NCI-H2081 (cell line): Measurements from ENCODE around the gene ACSS1.
A peak's percentile ranks its signal among the peaks of the same experiment; 100 is the strongest.

ENCODE experiments used
- DNase-seq, 2 experiments: peaks; one replicate each; lab custom pipeline; 2025; lab: John Stamatoyannopoulos, UW

ACSS1 gene

DNA sequence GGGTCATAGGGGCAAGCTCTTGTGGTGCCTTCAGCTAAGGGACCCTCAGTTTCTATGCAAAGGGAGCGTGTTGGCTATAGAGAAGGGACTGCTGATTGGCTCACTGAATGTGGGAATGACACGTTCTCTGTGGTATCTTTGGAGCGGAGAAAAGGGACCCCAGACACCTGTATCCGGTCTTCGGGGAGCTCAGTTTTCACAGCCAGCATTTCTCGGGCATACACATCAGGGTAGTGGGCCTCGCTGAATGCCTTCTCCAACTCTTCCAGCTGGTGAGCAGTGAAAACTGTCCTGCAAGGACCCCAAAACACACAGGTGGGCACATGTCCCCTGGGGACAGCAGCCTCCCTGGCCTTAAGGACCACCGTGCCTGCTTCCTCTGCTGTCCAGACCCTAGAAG is 20.7 kb upstream of the ACSS1 start:
- no peak for DNase-seq

DNA sequence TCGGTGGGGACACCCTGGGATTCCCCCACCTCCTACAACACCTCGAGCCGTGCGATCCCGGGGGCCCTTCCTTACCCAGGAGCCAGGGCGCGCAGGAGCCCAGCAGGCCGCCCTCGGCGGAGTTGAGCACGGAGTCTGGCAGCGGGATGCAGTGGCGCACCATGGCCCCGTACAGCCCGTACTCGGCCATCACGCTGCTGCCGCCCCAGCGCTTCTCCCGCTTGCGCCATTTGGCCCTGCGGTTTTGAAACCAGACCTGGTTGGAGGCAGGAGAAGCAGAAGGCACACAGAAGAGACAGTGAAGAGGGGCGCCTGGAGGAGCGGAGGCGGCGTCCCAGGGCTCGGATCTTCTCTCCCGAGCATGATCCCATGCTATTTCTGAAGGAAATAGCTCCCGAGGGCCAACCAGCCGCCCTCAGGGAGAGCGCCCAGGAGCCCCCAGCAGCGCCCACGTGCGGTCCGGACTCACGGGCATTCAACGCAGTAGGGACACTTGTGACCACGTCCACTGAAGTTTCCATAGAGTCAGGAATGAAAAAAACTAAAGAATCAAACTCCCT is 19.8 kb upstream of the ACSS1 start:
- no peak for DNase-seq

DNA sequence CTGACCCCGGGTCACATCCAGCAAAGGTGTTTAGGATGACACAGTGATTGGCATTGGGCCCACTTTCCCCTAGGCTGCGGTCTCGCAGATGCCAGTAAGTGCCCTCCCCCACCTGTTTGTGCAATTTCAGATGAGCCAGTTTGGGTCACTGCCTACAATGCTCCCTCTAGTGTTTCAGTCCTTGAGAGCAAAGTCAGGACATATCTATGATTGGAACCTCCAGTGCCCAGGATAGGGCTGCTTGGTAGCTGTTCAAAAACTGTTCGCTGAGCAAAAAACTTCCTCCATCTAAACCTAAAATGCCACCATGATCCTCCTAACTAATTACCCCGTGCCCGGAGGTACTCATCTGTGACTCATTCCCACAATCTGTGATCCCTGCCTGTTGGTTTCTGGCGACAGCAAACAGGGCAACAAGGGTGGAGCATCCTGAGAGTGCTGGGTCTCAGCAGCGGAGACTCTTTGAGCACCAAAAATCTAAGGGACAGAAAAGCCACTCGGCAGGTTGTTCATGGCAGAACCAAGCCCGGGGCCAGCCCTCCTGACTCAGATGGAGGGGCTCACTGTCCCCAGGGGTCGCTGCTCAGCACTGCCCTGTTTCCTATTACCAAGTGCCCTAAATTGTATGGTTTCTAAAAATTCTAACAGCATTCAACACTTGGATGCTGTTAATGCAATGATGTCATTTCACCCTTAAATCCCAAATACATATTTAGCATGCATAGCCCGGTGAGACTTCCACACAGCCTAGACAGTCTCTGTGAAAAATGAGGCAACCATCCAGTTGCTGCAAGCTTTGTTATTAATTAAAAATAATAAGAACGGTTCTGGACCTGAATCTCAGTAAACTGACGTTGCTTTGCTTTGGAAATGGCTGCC is 19.0 kb upstream of the ACSS1 start:
- peak in 1 of 2 experiments; percentile 5 for DNase-seq

DNA sequence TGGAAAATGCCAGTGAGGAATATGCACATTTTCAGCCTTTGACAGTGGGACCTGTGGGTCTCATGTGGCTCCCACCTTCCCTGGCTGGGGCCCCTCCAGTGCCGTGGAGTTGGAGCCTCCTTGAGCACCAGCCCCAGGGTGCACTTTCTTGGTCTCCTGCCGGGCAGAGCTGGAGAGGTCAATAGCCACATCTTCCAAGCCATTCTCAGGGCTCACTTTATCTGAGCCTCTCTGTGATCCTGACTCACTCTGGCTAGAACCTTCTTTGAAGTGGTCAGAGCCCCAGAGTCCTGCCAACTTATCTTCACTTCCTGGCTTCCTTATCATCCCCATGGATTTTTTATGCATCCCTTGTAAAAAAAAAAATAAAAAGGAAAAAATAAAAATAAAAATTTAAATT is 18.3 kb upstream of the ACSS1 start:
- no peak for DNase-seq

DNA sequence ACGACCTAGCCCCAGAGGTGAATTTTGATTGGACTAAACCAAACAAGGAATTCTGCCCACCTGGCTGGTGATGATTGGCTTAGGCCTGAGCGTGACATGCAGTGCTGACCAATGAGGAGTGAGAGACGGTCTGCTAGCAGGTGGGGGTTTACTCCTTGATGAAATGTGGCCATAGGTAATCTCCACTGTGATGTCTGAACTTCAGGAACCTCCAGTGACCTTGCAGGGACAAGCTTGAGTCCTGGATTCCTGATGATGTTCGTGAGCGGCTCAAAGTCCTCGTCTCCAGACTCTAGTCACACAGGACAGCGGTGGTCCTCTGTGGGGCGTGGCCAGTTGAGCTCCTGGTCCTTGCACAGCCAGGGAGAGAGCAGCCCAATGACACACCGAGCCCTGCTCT is 15.6 kb upstream of the ACSS1 start:
- DNase-seq = no peak

DNA sequence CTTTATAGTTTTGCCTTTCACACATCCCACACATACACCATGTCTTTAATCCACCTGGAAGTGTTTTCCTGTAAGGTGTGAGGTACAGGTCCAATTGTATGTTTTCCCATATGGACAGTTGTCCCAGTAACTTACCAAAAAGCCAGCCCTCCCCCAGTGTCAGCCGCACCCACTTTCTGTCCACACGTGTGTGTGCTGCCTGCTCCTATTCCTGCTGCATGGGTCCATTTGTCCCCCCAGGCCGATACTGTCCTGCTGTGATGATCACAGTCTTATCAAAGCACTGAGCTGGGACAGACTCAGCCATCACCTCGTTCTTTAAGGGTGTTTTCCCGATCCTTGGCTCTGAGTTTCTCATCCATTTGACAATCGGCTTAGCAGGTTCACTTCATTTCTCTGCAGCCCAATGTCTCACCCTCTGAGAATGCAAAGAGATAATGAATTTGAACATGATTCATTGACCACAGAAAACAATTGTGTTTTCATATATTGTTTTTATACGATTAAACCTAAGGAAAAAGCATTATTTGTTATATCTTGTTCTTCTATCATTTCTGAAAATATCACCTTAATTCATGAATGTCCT is 14.4 kb upstream of the ACSS1 start:
- no peak for DNase-seq

DNA sequence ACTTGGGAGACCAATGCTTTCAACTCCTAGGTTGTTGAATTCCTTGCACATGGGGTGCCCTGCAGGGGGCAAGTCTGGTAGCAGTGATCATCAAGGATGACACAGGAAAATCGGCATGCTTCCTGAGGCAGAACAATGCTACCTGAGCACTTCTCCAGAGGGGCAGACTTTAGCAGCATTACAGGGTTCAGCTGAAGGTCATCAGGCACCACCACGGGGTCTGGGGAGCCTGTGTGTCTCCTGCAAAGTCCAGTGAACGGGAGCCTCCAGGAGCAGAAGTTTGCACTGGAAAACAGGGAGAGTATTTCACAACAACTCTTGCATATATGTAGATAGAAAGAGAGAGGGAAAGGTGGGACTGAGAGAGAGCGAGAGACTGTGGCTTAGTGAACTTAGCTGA is 13.8 kb upstream of the ACSS1 start:
- no peak for DNase-seq

DNA sequence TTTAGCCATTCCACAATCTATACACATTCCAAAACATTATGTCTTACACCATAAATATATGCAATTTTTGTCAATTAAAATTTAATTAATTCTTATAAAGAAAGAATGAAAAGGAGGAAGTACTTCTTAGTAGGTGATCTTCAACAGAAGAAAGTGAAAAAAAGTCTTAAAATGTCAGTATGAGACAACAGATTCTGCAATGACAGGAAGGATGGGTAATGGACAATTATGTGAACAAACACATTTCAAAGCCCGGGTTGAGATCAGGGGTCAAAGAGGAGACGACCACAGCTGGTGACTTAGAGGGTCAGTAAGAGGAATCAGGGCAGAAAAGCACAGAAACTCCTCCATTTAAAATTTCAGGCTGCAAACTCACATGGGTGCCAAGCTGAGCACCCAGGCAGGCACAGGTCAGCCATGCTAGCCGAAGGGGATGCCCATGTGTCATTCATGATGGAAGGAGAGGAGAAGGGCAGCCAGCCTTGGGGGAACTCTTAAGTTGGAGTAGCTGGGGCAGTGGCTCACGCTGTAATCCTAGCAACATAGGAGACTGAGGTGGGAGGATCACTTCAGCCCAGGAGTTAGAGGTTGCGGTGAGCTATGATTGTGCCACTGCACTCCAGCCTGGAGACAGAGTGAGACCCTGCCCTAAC is 13.0 kb upstream of the ACSS1 start:
- DNase-seq = no peak

DNA sequence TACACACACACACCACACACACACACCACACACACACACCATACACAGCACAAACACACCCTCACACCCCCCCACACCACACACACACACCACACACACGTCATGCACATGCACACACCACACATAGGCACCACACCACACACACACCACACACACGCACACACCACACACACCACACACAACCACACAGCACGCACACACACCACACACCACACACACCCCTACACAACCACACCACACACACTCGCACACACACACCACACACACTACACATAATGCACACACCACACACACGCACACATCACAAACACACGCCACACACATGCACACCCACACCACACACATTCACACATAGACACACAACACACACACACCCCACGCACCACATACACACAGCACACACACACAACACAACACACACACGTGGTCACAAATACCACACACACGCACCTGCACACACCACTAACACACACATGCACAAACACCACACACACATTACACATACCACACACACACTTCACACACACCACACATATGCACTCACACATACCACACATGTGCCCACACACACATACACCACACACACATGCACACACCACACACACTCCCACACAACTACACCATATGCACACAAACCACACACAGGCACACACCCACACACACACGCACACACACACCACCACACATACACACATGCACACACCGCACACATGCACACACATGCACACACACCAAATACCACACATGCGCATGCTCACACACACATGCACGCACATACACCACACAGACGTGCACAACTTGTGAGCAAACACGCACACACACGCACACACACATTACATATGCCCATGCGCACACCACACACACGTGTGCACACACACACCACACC is 9.4 kb upstream of the ACSS1 start:
- DNase-seq = no peak

DNA sequence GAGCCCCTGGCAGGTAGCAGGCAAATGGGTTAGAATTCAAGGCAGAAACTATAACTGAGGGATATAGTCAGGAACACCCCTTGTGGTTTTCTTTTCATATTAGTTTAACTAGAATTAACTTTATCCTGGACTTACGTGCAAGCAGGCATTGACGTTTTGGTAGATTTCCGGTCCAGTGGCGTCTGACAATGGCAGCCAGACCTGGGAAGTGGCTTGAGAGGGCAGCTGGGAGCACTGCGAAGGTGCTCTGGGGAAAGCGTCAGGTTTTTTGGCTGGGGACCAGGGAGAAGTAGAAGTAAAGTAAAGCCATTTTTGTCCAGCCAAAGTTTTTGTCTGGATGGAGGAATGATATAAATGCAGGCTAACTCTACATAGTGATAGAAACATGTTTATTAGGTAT is 8.4 kb upstream of the ACSS1 start:
- DNase-seq = no peak

DNA sequence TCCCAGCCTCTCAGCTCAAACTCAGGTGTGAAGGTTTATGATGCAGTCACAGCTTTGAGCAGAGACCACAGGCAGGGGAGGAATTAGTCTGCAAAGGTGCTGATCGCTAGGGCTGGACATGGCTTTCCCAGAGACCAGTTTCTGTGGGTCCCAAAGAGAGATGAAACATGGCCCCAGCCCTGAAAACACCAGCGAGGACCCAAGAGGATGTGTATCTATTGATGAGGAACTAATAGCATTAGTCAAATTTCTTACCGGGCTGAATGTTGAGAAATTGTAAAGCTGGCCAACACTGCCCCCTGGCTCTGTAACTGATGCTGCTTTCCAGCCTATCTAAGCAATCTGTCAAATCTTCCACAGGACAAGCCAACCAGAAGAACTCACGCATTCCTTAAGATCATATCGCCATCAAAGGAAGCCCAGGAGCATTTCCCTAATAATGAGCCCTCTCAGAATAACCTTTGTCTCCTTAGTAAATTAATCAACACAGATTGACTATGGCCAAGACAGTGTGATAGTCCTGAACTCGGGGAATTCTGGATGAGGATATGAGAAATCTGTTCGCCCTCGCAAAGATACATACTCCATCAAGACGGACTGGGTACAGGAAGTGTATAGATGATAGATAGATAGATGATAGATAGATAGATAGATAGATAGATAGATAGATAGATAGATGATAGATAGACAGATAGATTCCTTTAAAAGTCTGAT is 7.8 kb upstream of the ACSS1 start:
- DNase-seq = peak; percentile 7 to 8

DNA sequence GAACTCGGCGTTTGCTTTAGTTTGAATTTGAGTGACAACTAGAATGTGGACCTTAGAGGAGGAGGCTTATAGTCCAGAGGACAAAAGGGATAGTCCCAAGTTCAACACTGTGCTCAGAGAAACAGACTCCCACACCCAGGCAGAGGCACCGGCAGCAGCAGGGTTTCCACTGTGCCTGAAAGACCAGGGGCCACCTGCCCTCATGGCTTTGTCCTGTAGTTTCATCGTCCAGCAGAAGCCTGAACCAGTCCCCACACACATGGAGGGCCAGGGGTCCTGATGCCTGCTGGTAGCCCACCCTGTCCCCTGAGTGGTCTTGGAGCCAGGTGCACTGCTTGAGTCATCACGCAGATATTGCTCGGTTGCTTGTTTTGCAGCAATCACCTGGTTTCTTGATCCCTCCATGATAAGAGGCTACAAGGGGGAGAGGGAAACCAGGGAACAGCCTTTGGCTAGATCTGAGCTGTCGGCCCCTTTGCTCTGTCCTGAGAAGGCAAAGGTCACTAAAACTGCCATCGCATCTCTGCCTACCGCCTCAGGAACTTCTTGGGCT is 7.2 kb upstream of the ACSS1 start:
- DNase-seq = no peak

DNA sequence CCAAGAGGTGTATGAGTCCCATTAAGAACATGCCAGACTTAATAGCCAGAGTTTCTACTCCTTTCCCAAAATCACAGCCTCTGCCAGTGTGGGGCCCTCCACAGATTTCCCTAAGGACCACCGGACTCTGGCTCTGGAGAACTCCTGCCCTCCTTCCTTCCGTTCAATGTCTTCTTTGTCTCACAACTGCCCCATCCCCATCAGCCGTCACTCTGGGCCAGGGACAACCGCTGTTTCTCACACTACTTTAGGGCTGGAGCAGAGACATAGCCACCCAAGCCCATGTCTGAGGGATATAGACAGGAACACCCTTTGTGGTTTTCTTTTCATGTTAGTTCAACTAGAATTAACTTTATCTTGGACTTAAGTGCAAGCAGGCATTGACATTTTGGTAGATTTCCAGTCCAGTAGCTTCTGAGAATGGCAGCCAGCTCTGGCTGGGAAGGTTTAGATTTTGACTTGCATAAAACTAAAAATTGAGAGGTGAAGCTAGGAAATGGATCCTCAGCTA is 6.7 kb upstream of the ACSS1 start:
- no peak for DNase-seq

DNA sequence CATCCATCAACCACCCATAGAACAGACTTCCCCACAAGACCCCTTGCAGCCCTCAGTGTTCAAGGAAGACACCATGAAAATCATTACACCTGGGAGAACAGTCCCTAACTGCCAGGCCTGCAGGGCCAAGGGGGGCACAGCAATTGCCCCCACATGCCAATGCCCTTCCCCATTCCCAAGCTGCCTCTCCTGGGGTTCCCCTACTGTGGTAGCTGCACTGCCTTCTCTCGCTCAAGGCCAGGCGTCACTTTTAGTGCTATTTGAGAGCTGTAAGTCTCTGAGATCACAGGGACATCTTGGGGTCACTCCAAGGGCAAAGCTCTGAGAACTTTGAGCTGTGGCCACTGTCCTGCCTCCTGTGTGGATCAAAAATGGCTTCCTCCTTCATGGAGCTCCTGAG is 6.0 kb upstream of the ACSS1 start:
- no peak for DNase-seq

DNA sequence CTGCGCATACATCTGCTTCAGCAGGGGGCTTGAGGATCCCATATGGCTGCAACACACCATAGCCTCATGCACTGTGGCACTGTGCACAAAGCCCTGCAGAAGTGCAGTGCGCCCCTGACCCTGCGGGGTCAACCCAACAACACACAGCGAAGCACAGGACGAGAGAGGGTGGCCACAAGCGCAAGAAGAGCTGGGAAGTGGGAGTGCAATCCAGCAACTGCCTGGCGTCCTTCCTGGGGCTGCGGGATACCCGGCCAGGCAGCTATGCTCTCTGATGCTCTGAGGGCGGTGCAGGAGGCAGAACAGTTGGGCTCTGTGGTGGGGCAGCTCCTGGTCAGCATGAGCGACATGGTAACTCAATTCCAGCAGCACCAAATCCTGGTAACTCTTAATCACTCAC is 5.6 kb upstream of the ACSS1 start:
- DNase-seq = no peak

DNA sequence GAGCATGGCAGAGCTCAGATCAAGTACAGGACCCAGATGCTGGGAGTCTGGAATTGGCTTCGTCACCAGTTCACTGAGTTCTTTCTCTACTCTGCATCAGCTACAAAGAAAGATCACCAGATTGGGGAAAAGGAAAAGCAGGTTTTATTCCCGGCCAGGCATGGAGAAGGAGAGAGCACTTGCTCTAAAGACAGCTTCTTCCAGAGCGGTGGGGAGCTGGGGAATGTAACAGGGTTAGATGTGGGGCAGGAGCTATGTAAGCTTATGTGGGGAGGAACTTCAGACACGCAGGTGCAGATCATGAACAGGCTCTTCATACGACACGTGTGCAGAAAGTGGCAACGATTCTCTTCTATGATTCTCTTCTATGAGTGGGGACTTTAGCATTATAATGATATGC is 4.9 kb upstream of the ACSS1 start:
- no peak for DNase-seq

DNA sequence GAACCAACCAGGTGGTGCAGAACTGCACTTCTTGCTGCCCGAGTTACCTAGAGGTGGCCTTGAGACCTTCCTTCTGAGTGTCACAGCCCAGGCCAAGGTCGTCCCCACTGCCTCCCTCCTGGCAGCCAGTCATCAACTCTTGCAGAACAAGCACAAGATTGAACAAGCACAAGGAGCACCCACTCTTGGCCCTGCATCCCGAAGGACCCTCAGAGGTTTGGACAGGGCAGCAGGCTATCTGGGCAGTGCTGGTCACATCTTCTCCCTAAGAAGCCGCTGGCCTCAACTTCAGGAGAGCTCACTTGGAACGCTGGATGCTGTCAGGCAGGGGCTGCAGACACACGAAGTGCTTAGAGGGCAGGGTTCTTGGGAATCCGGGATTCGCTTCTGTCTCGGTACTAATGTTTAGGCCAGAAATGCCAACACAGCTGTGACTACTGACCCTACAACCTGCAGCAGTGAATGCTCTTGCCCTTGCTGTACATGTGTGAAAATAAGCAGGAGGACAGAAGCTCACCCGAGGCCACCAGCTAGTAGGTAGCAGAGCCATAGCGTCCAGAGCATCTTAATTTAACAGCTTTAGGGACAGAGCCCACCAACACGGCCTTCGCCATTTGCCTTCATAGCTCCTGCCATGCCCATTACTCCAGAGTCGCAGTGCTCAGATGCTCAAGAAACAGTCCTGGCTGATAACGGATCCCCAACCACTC is 4.0 kb upstream of the ACSS1 start:
- DNase-seq = no peak

DNA sequence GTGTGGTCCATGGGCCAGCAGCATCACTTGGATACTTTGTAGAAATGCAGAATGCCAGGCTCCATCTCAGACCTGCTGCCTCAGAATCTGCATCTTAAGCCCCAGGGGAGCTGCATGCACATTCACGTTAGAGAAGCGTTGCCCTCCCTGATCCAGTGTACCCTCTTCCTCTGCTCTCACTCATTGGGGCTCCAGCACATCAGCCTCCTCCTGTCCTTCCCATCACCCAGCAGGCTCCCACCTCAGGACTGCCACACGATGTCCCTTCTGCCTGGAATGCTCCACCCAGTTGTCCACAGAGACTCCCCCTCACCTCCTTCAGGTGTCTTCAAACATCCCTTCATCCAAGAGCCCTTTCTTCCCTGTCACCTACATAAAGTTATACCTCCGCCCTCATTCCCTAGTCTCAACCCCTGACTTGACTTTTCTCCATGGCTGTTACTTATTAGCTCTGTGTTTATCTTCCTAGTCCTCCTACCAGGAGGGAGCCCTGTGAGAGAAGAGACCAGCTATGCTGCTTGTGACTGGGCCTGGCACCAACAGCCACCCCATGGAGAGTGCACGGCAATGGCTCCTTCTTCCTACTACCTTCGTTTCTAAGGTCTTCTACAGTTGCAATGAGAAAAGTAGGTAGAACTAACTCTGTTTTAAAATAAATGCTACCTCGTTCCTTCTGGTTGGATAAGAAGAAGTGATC is 3.3 kb upstream of the ACSS1 start:
- no peak for DNase-seq

DNA sequence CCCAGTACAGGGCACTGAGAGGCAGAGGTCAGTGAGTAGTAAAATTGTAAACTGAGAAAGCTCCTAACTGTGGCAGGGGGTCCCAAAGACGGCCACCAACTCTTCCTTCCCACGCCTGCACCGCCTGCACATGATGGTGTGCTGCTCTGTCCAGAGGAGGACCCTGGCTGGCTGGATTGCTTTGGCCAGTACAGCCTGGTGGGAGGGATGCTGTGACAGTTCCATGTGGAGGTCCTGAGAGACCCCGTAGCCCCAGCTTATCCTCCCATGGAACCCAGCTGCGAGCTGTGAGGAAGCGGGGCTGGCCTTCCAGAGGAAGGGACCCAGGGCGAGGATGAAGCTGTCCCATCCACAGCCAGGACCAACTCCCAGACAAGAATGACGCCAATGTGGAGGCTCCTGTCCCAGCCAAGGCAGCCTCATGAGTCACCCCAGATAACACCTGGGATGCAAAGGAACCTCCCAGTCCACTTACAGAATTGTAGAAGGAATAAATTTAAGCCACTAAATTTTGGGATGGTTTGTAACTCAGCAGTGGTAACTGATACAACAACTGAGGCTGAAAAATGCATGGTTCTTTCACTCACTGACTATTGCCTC is 2.0 kb upstream of the ACSS1 start:
- DNase-seq = no peak
